ENCODE data around the gene ABCC9.

ABCC9 gene

GRCh38 chr12:21763531-21763930 is 177.7 kb downstream of the ABCC9 start:
- H3K27ac ChIP-seq = no peak overlapping the region
- TF ChIP-seq CTCF (conservative IDR thresholded peaks at IDR 0.05) (no peak), ZFX (IDR thresholded peaks at IDR 0.05) (no peak)

GRCh38 chr12:21759737-21760136 is 181.5 kb downstream of the ABCC9 start:
- H3K27ac ChIP-seq = no peak overlapping the region
- no peak for TF ChIP-seq ZFX (IDR thresholded peaks at IDR 0.05)
- no peak for TF ChIP-seq CTCF (conservative IDR thresholded peaks at IDR 0.05)

GRCh38 chr12:21757735-21758134 is 183.5 kb downstream of the ABCC9 start:
- no peak for TF ChIP-seq CTCF (conservative IDR thresholded peaks at IDR 0.05)
- no peak for TF ChIP-seq ZFX (IDR thresholded peaks at IDR 0.05)
- H3K27ac ChIP-seq = no peak overlapping the region

- H3K27ac ChIP-seq = no peak overlapping the region
- TF ChIP-seq ZFX (IDR thresholded peaks at IDR 0.05) (no peak), CTCF (conservative IDR thresholded peaks at IDR 0.05) (no peak)
Measured at GRCh38 chr12:21756699-21757098, 184.5 kb downstream of the ABCC9 start.

- no peak overlapping the region; the same call in 1 of the 2 replicates for H3K27ac ChIP-seq
- TF ChIP-seq ZFX (IDR thresholded peaks at IDR 0.05) (no peak), CTCF (conservative IDR thresholded peaks at IDR 0.05) (no peak)
Measured at GRCh38 chr12:21751517-21751916, 189.7 kb downstream of the ABCC9 start.

Measured in C4-2B (cell line).